HepG2 (cell line): Measurements from ENCODE around the gene LOC128125822.

Experiments used
- ARID3A ChIP-seq: IDR thresholded peaks from 2 replicates; pipeline ENCODE4 v1.6.1; 2012; ENCODE audit warnings: low read depth, low read length, improper control_type of control experiment
- CTCF ChIP-seq: sonication (generic); formaldehyde crosslinking; IDR thresholded peaks from 2 replicates; pipeline ENCODE4 v1.5.0; 2020; ENCODE audit warnings: mild to moderate bottlenecking, missing genetic modification reagents, moderate library complexity
- HBP1 ChIP-seq: IDR thresholded peaks from 2 replicates; pipeline ENCODE4 v1.6.1; 2016; ENCODE audit warnings: low read depth, control low read depth
- RAD21 ChIP-seq: fragments of 450-650 bp; formaldehyde crosslinking; IDR thresholded peaks from 2 replicates; pipeline ENCODE4 v1.5.0; 2020; ENCODE audit warnings: mild to moderate bottlenecking
- SIN3A ChIP-seq: IDR thresholded peaks from 2 replicates; pipeline ENCODE4 v1.6.1; 2011; ENCODE audit warnings: low read depth, mild to moderate bottlenecking, control low read depth, low read length, borderline replicate concordance
- TBP ChIP-seq: sonication (generic); formaldehyde crosslinking; IDR thresholded peaks from 2 replicates; pipeline ENCODE4 v1.5.0; 2020; ENCODE audit warnings: missing genetic modification reagents
- TFAP4 ChIP-seq: sonication (generic); IDR thresholded peaks from 2 replicates; pipeline ENCODE4 v1.6.1; 2016; ENCODE audit warnings: low read depth, borderline replicate concordance
- XRCC5 ChIP-seq: fragments of 200-400 bp; formaldehyde crosslinking; optimal IDR thresholded peaks from 2 replicates; pipeline ENCODE3; 2017; ENCODE audit warnings: mild to moderate bottlenecking, low read length
- ZBTB1 ChIP-seq: sonication (generic); formaldehyde crosslinking; IDR thresholded peaks from 2 replicates; pipeline ENCODE4 v1.4.0; 2020; ENCODE audit warnings: missing genetic modification reagents, borderline replicate concordance
- ZNF232 ChIP-seq: sonication (generic); formaldehyde crosslinking; IDR thresholded peaks from 2 replicates; pipeline ENCODE4 v1.4.0; 2020; ENCODE audit warnings: missing genetic modification reagents, borderline replicate concordance
- ZSCAN22 ChIP-seq: sonication (generic); formaldehyde crosslinking; IDR thresholded peaks from 2 replicates; pipeline ENCODE4 v1.4.0; 2020; ENCODE audit warnings: mild to moderate bottlenecking, missing genetic modification reagents

- TF ChIP-seq CTCF (no peak), TFAP4 (no peak), SIN3A (no peak), HBP1 (no peak), ARID3A (no peak), XRCC5 (no peak), ZNF232 (CRISPR knock-in tag) (no peak), TBP (CRISPR knock-in tag) (no peak), ZBTB1 (CRISPR knock-in tag) (no peak), RAD21 (no peak), ZSCAN22 (no peak)
Measured at GRCh38 chr6:63574554-63574900, 2.2 kb downstream of the LOC128125822 start.
